ENCODE results near the gene SRCIN1.
"Not testable (repeated sequence)": the region's sequence is repeated elsewhere in the genome, so short reads cannot be mapped to it uniquely, and the experiment has no call there.

The SRCIN1 gene

DNA sequence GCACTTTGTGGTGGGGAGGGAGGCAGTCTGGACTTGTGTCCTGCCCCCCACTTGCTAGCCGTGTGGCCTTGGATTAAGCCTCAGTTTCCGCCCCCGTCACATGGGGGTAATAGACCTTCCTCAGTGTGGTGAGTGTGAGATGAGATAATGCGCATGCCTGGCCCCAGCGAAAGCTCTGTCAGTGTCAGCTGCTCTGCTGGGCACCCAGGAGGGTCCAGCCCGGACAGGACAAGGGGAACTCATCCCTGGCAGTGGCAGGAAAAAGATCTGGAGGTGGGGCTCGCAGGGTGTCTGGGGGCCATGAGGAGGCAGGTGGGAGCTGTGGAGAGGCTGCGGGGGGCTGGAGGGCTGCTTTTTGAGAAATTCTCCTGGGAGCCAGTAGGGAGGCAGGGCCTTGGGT, 63.5 kb downstream of the SRCIN1 start:
- DNase-seq (ENCODE audit: low spot score) = no peak

GRCh38 chr17:38541281-38541680, 64.5 kb downstream of the SRCIN1 start:
- no peak for DNase-seq (ENCODE audit: low spot score)

- DNase-seq (ENCODE audit: low spot score) = no peak
These were observed 65.2 kb downstream of the SRCIN1 start for GRCh38 chr17:38540514-38541045.

DNA sequence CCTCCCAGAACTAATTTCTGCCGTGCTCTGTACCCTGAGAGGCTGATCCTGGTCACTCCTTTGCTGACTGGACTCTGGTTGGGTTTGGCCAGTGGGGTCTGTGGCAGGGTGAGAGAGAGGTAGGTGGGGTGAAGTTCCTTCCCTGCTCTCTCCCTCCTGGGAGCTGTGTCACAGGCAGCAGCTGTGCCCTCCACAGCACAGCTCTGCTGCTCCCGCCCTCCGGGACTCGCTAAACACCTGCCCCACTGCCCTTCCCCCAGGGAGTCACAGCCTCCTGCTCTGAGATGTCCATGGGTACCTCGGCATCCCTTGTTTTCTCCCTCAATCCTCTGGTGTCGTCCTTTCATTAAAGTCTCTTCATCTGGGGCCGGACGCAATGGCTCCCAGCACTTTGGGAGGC, 66.4 kb downstream of the SRCIN1 start:
- no peak for DNase-seq (ENCODE audit: low spot score)

GRCh38 chr17:38538906-38539305, 66.8 kb downstream of the SRCIN1 start:
- DNase-seq (ENCODE audit: low spot score) = no peak

DNA sequence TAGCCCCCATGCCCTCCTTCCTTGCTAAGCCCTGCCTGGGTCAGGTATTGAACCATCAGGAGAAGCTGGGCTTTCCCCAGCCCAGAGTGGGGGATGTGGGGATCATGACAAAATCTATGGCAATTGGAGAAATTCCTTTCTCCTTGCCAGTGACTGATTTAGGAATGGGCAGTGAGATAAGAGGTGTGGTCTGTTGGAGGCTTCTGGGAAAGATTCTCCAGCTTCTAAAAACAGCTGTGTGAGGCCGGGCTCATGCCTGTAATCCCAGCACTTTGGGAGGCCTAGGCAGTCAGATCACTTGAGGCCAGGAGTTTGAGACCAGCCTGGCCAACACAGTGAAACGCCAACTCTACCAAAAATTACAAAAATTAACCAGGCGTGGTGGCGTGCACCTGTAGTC, 69.1 kb downstream of the SRCIN1 start:
- DNase-seq (ENCODE audit: low spot score) = no peak

- DNase-seq (ENCODE audit: low spot score) = no peak
These were observed 69.9 kb downstream of the SRCIN1 start for GRCh38 chr17:38535886-38536285.

DNA sequence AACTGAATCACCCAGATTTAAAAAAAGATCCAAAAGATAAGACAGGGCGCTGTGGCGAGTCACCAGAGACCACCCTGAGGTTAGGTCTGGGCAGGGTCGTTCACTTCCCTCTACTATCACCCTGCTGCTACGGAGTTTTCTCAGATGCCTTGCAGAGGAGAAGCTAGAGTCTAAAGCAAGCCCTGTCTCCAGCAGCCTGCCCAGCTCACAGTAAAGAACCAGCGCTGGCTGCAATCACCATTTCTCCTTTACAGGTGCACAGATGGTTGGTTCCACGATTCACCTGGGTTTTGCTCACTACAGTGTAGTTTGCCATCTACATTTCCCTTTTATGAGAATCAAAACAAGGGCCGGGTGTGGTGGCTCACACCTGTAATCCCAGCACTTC, 71.3 kb downstream of the SRCIN1 start:
- no peak for DNase-seq (ENCODE audit: low spot score)

DNA sequence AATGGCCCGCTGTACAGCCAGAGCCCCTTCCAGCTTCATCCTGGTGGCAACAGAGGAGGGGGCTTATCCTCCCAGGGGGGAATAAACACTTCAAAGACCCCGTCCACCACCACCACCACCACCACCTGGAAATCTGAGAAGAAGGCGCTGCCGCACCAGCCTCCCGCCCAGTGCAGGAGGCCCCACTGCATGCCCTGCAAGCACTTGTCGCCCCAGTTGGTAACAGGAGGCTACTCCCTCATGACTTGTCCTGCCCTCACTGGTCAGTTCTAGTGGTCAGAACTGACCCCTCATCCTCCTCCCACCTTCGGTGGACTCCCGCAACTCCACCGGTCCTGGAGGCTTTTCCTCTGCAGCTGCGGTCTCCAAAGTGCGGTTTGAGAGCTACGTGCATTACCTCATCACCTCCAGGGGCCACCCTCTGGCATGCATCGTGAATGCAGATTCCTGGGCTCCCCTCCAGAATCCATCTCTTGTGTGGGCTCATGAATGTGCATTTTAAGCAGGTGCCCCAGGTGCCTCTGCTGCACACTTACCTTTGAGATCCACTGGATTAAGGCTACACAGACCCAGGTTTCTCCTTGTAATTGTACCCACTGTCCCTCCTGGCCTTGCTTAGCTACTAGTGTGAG, 71.8 kb downstream of the SRCIN1 start:
- DNase-seq (ENCODE audit: low spot score) = no peak

DNA sequence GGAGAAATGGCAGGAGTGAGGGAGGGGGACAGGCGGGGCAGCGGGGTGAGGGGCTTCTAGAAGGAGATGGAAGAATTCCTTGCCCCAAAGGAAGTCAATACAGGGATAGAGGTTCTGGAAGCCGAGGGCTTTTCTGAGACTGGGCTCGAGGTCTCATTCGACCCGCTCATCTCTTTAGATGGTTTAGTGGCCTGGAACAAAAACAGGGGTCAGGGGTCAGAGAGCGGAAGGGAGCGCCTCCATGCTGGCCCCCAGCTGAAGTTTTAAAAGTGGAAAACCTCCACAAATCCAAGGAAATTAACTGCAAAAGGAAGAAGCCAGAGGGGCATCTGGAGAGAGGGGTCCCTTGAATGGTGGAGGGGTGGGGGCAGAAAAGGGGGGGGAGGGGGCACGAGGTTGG, 72.5 kb downstream of the SRCIN1 start:
- no peak for DNase-seq (ENCODE audit: low spot score)

DNA sequence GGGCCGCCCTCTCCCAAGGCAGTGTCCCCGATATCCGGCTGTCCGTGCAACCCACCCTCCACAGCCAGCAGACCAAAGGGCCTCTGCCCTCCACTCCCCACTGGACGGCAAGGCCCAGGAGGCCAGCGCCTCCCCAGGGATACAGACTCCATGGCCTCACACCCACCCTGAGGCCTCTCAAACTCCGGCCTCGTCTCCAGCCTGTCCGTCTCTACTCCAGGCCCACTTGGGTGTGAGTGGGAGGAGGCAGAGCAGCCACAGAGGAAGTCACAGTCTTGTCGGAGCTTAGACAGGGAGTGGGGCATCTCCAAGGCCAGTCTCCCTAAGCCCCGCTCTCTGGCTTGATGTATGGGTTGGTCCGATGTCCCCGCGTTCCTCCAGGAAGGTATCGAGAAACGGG, 73.3 kb downstream of the SRCIN1 start:
- no peak for DNase-seq (ENCODE audit: low spot score)

- not testable (repeated sequence) for DNase-seq (ENCODE audit: low spot score)
These were observed 74.0 kb downstream of the SRCIN1 start for GRCh38 chr17:38531761-38532160.

- DNase-seq (ENCODE audit: low spot score) = not testable (repeated sequence)
These were observed 74.9 kb downstream of the SRCIN1 start for GRCh38 chr17:38530856-38531255.

DNA sequence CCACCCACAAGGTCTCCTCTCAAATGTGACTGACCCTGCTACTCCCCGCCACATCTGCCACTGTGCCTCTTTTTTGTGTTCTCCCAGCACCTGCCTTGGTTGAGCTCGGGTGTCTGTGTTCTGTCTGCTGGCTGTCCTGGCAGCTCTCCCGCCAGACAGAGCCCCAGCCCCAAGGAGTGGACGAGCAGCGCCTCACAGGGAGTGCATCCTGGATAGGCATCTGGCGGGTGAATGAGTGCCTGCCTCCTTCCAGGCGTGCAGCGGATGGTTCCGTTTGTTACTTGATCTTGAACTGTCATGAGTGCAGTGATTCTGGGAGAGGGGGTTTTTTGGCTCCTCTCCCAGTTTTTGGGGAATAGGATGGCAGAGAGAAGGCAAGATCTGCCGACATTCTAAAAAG, 77.6 kb downstream of the SRCIN1 start:
- not testable (repeated sequence) for DNase-seq (ENCODE audit: low spot score)

DNA sequence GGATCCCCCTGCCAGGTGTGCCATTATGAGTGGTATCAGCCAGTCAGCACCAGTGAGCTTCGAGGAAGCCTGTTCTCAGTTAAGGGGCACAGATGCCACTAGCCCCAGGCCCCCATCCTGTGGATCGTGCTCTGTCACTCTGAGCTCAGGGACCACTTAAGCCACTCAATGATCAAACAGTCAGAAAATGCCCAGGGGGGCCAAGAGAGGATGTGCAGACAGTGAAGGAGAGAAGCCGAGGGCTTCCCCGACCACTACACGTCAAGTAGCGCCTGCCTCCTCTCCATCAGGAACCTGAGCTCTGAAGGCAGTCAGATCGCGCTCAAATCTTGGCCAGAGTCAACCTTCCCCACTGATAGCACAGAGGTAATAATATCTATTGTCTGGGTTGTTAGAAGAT, 79.2 kb downstream of the SRCIN1 start:
- DNase-seq (ENCODE audit: low spot score) = not testable (repeated sequence)

DNA sequence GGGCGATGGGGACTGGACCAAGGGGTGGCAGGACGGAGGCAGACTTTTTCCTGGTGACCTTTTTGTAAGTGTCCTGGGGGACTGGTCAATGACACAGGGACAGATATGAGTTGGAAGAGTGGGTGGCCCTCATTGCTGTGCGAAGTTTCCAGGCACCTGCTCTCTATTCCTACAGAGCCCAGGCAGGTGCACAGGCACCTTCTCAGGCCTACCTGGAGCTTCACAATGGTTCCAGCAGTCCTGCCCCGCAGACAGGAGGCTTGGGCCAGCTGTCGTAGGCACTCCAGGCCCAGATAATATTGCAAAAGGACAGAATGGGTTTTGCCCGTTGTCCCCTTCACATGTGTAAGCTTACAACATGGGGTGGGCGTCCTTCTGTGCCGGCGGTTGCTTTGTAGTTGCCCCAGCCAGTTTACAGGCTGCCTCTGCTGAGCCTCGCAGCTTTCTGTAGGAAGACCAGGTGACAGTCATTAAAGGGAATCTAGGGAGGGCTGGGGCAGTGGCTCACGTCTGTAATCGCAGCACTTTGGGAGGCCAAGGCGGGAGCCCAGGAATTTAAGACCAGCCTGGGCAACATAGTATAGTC, 93.2 kb downstream of the SRCIN1 start:
- no peak for DNase-seq (ENCODE audit: low spot score)

GRCh38 chr17:38511150-38512108, 94.3 kb downstream of the SRCIN1 start:
- DNase-seq (ENCODE audit: low spot score) = no peak

DNA sequence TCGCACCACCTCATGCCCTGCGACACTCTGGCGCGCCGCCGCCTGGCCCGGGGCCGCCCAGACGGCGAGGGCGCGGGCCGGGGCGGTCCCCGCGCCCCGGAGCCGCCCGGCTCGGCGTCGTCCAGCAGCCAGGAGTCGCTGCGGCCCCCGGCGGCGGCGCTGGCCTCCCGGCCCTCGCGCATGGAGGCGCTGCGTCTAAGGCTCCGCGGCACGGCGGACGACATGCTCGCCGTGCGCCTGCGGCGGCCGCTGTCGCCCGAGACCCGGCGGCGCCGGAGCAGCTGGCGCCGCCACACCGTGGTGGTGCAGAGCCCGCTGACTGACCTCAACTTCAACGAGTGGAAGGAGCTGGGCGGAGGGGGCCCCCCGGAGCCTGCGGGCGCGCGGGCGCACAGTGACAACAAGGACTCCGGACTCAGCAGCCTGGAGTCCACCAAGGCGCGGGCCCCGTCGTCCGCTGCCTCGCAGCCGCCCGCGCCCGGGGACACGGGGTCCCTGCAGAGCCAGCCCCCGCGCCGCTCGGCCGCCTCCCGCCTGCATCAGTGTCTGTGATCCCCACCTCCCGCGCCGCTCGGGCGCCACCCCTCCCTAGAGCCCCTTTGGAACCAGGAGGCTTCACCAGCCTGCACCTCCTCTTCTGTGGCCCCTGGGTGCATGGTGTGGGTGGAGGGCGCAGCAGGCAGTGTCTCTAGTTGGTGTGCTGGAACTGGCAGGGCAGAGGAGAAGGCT, 95.2 kb downstream of the SRCIN1 start:
- DNase-seq (ENCODE audit: low spot score) = no peak

DNA sequence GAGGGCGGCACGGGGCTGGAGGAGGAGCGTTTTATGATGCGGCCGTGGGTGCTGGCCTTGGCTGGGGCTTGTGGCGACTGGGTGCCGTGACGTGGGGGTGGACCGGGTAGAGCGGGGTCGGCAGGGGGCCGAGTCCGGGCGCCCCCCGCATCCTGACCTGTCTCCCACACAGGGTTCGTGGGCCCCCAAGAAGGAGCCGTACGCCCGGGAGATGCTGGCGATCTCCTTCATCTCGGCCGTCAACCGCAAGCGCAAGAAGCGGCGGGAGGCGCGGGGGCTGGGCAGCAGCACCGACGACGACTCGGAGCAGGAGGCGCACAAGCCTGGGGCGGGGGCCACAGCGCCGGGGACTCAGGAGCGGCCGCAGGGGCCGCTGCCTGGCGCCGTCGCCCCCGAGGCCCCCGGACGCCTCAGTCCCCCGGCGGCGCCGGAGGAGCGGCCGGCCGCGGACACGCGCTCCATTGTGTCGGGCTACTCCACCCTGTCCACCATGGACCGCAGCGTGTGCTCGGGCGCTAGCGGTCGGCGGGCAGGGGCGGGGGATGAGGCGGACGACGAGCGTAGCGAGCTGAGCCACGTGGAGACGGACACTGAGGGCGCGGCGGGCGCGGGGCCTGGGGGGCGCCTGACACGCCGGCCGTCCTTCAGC, 95.9 kb downstream of the SRCIN1 start:
- DNase-seq (ENCODE audit: low spot score) = no peak

- peak; percentile 89 for DNase-seq (ENCODE audit: low spot score)
These were observed 96.6 kb downstream of the SRCIN1 start for GRCh38 chr17:38508954-38509771.

GRCh38 chr17:38508570-38508950, 97.2 kb downstream of the SRCIN1 start:
- DNase-seq (ENCODE audit: low spot score) = no peak
